Neural crest cell (in vitro differentiated cells): ENCODE data around the gene TIGD7. TPM values are rescaled to one million over a fixed set of nuclear protein-coding genes. Genes with fewer than 3 reads are reported as not detected.

Source experiments
- DNase-seq: peaks from one replicate; pipeline ENCODE4 v3.0.0; 2021; ENCODE audit warnings: low read depth, mixed read lengths, low spot score
- H3K27ac Mint-ChIP-seq: one replicate; pipeline ENCODE4 v1.8.0; 2021; ENCODE audit warnings: mild to moderate bottlenecking, mixed read lengths; ENCODE audit not compliant: unreplicated experiment
- H3K27me3 Mint-ChIP-seq: 2 replicates; pipeline ENCODE4 v1.8.0; 2021; ENCODE audit warnings: low read depth, mild to moderate bottlenecking, mixed read lengths
- H3K36me3 Mint-ChIP-seq: 2 replicates; pipeline ENCODE4 v1.8.0; 2021; ENCODE audit warnings: low read depth, mild to moderate bottlenecking, mixed read lengths
- H3K4me1 Mint-ChIP-seq: 2 replicates; pipeline ENCODE4 v1.8.0; 2021; ENCODE audit warnings: mixed read lengths
- H3K4me3 Mint-ChIP-seq: one replicate; pipeline ENCODE4 v1.8.0; 2021; ENCODE audit warnings: mild to moderate bottlenecking, mixed read lengths
- H3K9me3 Mint-ChIP-seq: 2 replicates; pipeline ENCODE4 v1.8.0; 2021; ENCODE audit warnings: mixed read lengths
- long read RNA-seq: library from polyadenylated mRNA; unstranded; transcript quantifications from one replicate; pipeline ENCODE4 v2.0.0, GENCODE V29; 2020
- total RNA-seq: library from RNA; stranded (reverse); gene quantifications from 2 replicates; pipeline ENCODE4 v1.2.1, GENCODE V29; 2021
- TF ChIP-seq, protein P1 (sequence below): fragments of 200-600 bp; sonication (generic); conservative IDR thresholded peaks from 2 replicates; pipeline ENCODE4 v1.5.0; 2021; ENCODE audit warnings: antibody characterized with exemption, mild to moderate bottlenecking

The TIGD7 gene, protein sequence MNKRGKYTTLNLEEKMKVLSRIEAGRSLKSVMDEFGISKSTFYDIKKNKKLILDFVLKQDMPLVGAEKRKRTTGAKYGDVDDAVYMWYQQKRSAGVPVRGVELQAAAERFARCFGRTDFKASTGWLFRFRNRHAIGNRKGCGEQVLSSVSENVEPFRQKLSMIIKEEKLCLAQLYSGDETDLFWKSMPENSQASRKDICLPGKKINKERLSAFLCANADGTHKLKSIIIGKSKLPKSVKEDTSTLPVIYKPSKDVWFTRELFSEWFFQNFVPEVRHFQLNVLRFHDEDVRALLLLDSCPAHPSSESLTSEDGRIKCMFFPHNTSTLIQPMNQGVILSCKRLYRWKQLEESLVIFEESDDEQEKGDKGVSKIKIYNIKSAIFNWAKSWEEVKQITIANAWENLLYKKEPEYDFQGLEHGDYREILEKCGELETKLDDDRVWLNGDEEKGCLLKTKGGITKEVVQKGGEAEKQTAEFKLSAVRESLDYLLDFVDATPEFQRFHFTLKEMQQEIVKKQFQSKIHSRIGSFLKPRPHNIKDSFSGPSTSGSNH
- 5.2 and 6.6 TPM in 2 replicates for total RNA-seq
- long read RNA-seq, transcript TIGD7-201 (2 exons, 3,612 nt), result major isoform, 19 of 31 reads
- long read RNA-seq, partial matches to known transcripts, result 3 of 31 reads
- long read RNA-seq, other reads (novel, unspliced or antisense), result 8 of 31 reads

DNA sequence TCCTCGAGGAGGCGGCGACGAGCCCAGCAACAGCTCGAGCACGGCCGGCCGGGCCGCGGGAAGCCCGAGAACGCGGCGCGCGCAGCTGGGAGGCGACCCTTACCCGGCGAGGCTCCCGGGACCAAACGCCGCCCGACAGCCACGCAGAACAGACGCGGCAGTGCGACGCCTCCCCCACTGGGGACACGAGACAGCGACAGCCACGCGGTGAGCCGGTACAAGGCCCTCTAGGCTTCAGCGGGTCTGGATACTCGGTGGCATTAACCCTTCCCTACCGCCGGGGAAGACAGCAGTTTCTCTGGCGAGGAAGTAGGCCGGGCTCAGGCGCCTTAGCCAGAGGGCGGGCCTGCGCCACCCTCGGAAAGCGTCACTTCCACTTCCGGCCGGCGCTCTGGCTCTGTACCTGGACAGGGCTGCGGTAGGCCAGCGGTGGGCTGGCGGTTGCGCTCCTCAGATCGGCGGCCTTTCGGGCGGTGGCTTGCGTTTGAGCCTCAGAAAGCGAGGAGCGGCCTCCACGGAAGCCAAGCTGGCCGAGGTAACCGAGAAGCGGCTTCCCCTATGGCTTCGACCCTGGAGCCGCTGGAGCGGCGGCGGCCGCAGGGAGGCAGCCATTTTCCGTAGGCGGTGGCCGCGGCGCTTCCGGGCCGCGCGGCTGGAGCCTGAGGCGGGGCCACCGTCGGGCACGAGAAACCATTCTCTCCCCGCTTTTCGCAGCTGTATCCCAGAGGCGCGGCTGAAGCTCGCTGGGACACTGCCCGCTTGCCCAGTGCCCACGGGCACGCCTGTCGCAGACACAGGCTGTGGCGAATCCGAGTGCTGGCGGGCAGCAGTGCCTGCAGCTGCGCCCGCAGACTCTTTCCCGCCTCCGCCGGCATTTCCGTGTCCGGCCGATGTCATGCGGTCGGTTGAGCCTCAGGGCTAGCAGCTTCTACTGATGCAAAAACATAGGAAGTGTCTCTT lies at the start of gene TIGD7, which contains the start of gene ZNF75A:
TIGD7 (minus strand) TSS at position 322 of the 960 bp plus-strand sequence. CDS start 4,816 bp downstream, outside the sequence.
ZNF75A (plus strand) TSS at position 389 of the 960 bp plus-strand sequence. CDS start 2,932 bp downstream, outside the sequence.
- H3K4me3 Mint-ChIP-seq, result peak within 1 kb of the TSS; percentile 85
- peak; percentile 69 for DNase-seq
- H3K4me1 Mint-ChIP-seq, result peaks cover 9% of the 10 kb centered on the region
- H3K9me3 Mint-ChIP-seq, result peaks cover 30% of the 10 kb centered on the region
- H3K27ac Mint-ChIP-seq, result peak within 1 kb of the TSS; percentile 94
- no peaks in the 10 kb centered on the region for H3K27me3 Mint-ChIP-seq
- H3K36me3 Mint-ChIP-seq, result peaks cover 69% of the 10 kb centered on the region
- TF ChIP-seq, protein P1, sequence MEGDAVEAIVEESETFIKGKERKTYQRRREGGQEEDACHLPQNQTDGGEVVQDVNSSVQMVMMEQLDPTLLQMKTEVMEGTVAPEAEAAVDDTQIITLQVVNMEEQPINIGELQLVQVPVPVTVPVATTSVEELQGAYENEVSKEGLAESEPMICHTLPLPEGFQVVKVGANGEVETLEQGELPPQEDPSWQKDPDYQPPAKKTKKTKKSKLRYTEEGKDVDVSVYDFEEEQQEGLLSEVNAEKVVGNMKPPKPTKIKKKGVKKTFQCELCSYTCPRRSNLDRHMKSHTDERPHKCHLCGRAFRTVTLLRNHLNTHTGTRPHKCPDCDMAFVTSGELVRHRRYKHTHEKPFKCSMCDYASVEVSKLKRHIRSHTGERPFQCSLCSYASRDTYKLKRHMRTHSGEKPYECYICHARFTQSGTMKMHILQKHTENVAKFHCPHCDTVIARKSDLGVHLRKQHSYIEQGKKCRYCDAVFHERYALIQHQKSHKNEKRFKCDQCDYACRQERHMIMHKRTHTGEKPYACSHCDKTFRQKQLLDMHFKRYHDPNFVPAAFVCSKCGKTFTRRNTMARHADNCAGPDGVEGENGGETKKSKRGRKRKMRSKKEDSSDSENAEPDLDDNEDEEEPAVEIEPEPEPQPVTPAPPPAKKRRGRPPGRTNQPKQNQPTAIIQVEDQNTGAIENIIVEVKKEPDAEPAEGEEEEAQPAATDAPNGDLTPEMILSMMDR, result peak; percentile 17

DNA sequence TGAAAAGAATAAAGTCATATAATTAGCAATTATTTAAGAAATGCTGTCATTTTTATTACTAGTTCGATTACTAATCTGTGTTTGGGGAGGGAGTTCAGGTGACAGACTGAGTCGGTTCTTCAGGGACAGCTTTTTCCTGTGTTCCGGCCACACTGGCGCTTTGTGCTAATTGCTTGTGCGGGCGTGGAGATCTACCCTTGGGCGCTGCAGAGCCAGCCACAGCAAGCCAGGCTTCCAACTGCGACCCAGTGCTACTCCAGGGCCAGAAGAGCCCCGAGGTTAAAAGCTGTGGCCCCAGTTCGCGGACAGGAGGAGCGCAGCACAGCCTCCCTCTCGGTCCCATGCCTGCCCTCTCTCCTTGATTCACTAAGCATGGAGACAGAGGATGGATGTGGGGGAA lies 43.9 kb upstream of the TIGD7 start:
- no peak for DNase-seq
- H3K36me3 Mint-ChIP-seq, result no peaks in the 10 kb centered on the region
- peaks cover 34% of the 10 kb centered on the region for H3K27me3 Mint-ChIP-seq
- TF ChIP-seq, protein P1, result no peak
- no peaks in the 10 kb centered on the region for H3K9me3 Mint-ChIP-seq
- H3K27ac Mint-ChIP-seq, result no peak overlapping the region
- H3K4me3 Mint-ChIP-seq, result no peak overlapping the region
- H3K4me1 Mint-ChIP-seq, result no peaks in the 10 kb centered on the region

DNA sequence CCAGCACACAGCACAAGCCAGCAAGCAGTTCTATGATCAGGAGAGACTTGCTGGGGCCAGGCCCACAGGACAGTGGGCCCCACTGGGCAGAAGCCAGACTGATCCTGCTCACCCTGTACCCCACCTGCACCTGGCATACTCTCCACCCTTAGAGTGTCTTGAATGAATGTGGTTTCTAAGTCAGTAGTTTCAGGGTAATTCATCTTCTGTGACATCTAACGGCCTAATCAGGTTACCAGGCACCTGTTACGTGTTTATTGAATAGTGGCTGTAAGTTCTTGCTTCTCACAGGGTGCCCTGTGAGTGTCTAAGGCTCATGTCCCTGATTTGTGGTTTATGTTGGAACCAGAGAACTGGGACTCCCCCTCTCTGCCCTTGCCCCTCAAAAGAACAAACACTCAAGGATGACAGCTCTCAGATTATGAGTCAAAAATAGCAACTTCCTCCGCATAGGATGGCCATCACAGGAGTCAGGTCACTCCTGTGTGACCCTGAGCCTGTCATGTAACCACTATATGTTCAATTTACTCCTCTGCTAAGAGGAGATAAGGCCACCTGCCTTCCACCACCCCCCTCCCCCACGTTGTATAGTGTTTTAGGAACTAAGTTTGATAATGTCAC lies 43.4 kb upstream of the TIGD7 start:
- no peak for DNase-seq
- no peaks in the 10 kb centered on the region for H3K4me1 Mint-ChIP-seq
- no peak overlapping the region for H3K4me3 Mint-ChIP-seq
- TF ChIP-seq, protein P1, result no peak
- H3K27me3 Mint-ChIP-seq, result peaks cover 32% of the 10 kb centered on the region
- H3K27ac Mint-ChIP-seq, result no peak overlapping the region
- no peaks in the 10 kb centered on the region for H3K36me3 Mint-ChIP-seq
- H3K9me3 Mint-ChIP-seq, result no peaks in the 10 kb centered on the region

DNA sequence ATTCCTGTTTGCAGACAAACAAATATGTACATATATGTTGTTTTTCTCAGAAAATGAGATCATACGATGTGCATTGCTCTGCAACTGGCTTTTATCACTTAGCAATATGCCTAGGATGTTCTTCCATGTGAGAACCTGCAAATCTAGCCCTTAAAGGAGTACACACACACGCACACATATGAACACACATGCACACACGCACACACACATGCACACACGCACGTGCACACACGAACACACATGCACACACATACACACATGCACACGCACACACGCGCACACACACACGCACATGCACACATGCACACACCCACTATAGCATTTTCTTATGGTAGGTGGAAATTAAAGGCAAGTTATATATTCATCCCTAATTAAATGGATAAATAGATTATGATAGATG lies 42.4 kb upstream of the TIGD7 start:
- Mint-ChIP-seq H3K9me3 (no peaks in the 10 kb centered on the region), H3K4me1 (no peaks in the 10 kb centered on the region), H3K36me3 (no peaks in the 10 kb centered on the region), H3K27ac (no peak overlapping the region), H3K4me3 (no peak overlapping the region), H3K27me3 (peaks cover 30% of the 10 kb centered on the region)
- TF ChIP-seq, protein P1, result no peak
- DNase-seq, result no peak

DNA sequence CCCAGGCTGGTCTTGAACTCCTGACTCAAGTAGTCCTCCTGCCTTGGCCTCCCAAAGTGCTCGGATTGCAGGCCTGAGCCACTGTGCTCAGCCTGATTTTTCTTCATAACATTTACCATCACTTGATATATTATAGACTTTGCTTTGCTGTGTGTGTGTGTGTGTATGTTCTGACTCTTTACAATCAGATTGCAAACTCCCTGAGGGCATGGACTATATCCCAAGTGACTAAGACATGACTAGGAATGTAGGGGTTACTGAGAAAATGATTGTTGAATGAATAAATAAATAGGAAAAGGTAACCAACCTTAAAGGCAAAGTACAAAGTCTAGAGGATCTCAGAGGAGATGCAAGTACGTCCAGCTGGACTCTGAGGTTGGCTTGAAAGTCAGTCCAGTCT lies 40.8 kb upstream of the TIGD7 start:
- TF ChIP-seq, protein P1, result no peak
- no peaks in the 10 kb centered on the region for H3K4me1 Mint-ChIP-seq
- H3K27me3 Mint-ChIP-seq, result peaks cover 29% of the 10 kb centered on the region
- no peak overlapping the region for H3K27ac Mint-ChIP-seq
- H3K9me3 Mint-ChIP-seq, result no peaks in the 10 kb centered on the region
- H3K4me3 Mint-ChIP-seq, result no peak overlapping the region
- H3K36me3 Mint-ChIP-seq, result no peaks in the 10 kb centered on the region
- no peak for DNase-seq
